Naive thymus-derived CD4-positive, alpha-beta T cell (primary cell): ENCODE data around the gene CBX7. TPM values are rescaled to one million over a fixed set of nuclear protein-coding genes. Genes with fewer than 3 reads are reported as not detected.
A peak's percentile ranks its signal among the peaks of the same experiment; 100 is the strongest.

ENCODE experiments used
- ATAC-seq: fragments of 150-1000 bp; cut with Tn5 transposase; 2 replicates; pipeline ENCODE4 v1.10.0; 2021; ENCODE audit warnings: mild to moderate bottlenecking, moderate library complexity
- CTCF ChIA-PET: fragments of 350-600 bp; sonication (Branson Sonifier 250); formaldehyde crosslinking; loops from one replicate; lab custom pipeline; 2021; ENCODE audit warnings: antibody characterized with exemption; lab: Charles Lee
- POLR2A ChIA-PET: fragments of 350-600 bp; sonication (Branson Sonifier 250); formaldehyde crosslinking; loops from one replicate; lab custom pipeline; 2021; ENCODE audit warnings: antibody characterized with exemption, inconsistent platforms; lab: Charles Lee
- DNase-seq, 9 donors: peaks; one replicate each; pipeline versions ENCODE4 v3.0.0 to v3.0.0-alpha.2; 2020 to 2022; ENCODE audit warnings: mixed read lengths in 1 of 9
- H3K27ac ChIP-seq: one replicate; pipeline ENCODE4 v1.7.0; 2013; ENCODE audit warnings: mild to moderate bottlenecking, low read depth, low read length, moderate library complexity
- H3K27me3 ChIP-seq, 2 donors: one replicate each; pipeline ENCODE4 v1.7.0; 2013; ENCODE audit warnings: low read length in 2 of 2, mild to moderate bottlenecking in 2 of 2, moderate library complexity in 2 of 2; ENCODE audit not compliant: control insufficient read depth in 2 of 2, insufficient read depth in 2 of 2
- H3K36me3 ChIP-seq, 3 experiments: 1 replicate in 2 of 3; 2 replicates in 1 of 3; pipeline ENCODE4 v1.7.0; 2013; ENCODE audit warnings: low read length in 3 of 3, mild to moderate bottlenecking in 3 of 3, moderate library complexity in 1 of 3; ENCODE audit not compliant: insufficient read depth in 3 of 3, control insufficient read depth in 2 of 3
- H3K4me1 ChIP-seq, 2 donors: one replicate each; pipeline ENCODE4 v1.7.0; 2013; ENCODE audit warnings: low read length in 2 of 2, mild to moderate bottlenecking in 2 of 2, moderate library complexity in 1 of 2; ENCODE audit not compliant: control insufficient read depth in 2 of 2, insufficient read depth in 2 of 2
- H3K4me3 ChIP-seq: 2 replicates; pipeline ENCODE4 v1.7.0; 2013; ENCODE audit warnings: mild to moderate bottlenecking, low read length
- H3K9me3 ChIP-seq, 3 experiments: 1 replicate in 2 of 3; 2 replicates in 1 of 3; pipeline ENCODE4 v1.7.0; 2013; ENCODE audit warnings: low read length in 3 of 3; ENCODE audit not compliant: control insufficient read depth in 2 of 3
- H3K27ac Mint-ChIP-seq, 9 donors: one replicate each; pipeline ENCODE4 v1.8.0; 2020 to 2022; ENCODE audit warnings: mixed read lengths in 9 of 9, mild to moderate bottlenecking in 8 of 9, moderate library complexity in 5 of 9, inconsistent platforms in 2 of 9
- H3K27me3 Mint-ChIP-seq, 5 donors: one replicate each; pipeline ENCODE4 v1.8.0; 2021 to 2022; ENCODE audit warnings: mixed read lengths in 5 of 5, mild to moderate bottlenecking in 1 of 5
- H3K36me3 Mint-ChIP-seq, 5 donors: one replicate each; pipeline ENCODE4 v1.8.0; 2020 to 2022; ENCODE audit warnings: mixed read lengths in 5 of 5, mild to moderate bottlenecking in 3 of 5, inconsistent platforms in 1 of 5
- H3K4me1 Mint-ChIP-seq, 7 donors: one replicate each; pipeline ENCODE4 v1.8.0; 2020 to 2022; ENCODE audit warnings: mixed read lengths in 7 of 7, mild to moderate bottlenecking in 3 of 7, inconsistent platforms in 1 of 7
- H3K4me3 Mint-ChIP-seq, 10 donors: one replicate each; pipeline ENCODE4 v1.8.0; 2020 to 2022; ENCODE audit warnings: mild to moderate bottlenecking in 10 of 10, mixed read lengths in 10 of 10, moderate library complexity in 6 of 10, inconsistent platforms in 2 of 10
- H3K9me3 Mint-ChIP-seq, 11 donors: one replicate each; pipeline ENCODE4 v1.8.0; 2020 to 2022; ENCODE audit warnings: mixed read lengths in 11 of 11, mild to moderate bottlenecking in 4 of 11, inconsistent platforms in 1 of 11, moderate library complexity in 1 of 11
- intact Hi-C, 2 donors: fragments of 100-400 bp; cut with micrococcal nuclease; formaldehyde crosslinking; loops; one replicate each; pipeline ENCODE4 v1.15.1; 2023
- polyA plus RNA-seq, 2 donors: library from polyadenylated mRNA; unstranded; fragments of 300-500 nt; fragmentation: Illumina TruSeq; gene quantifications; one replicate each; pipeline ENCODE4 v1.2.3, GENCODE V29; 2021
- total RNA-seq, 6 experiments: library from RNA in 5 of 6; stranded (reverse) in 5 of 6; gene quantifications; 1 replicate in 5 of 6; 2 replicates in 1 of 6; pipeline ENCODE4 v1.2.3 and lab custom pipeline; 2021 to 2026

The CBX7 gene
- total and polyA plus RNA-seq, 7 experiments from 2014 or later: 14.2 to 164 (median 74.9) TPM

GRCh38 chr22:39130152-39130704 lies 22.3 kb downstream of the CBX7 start:
- CTCF ChIA-PET: no interaction called here
- POLR2A ChIA-PET: no interaction called here
- peaks cover 0 to 13% (median 3%) of the 10 kb centered on the region in 5 donors for H3K36me3 Mint-ChIP-seq
- peaks cover 0 to 13% (median 0%) of the 10 kb centered on the region in 7 donors for H3K4me1 Mint-ChIP-seq
- H3K27me3 ChIP-seq: no peaks in the 10 kb centered on the region
- H3K36me3 ChIP-seq: peaks cover 0 to 47% (median 4%) of the 10 kb centered on the region in 3 experiments
- H3K27me3 Mint-ChIP-seq: no peaks in the 10 kb centered on the region
- H3K9me3 Mint-ChIP-seq: peaks cover 0 to 2% (median 0%) of the 10 kb centered on the region in 11 donors
- no peaks in the 10 kb centered on the region for H3K4me1 ChIP-seq
- H3K27ac Mint-ChIP-seq: peak overlapping the region in 1 of 9 donors; percentile 70
- no peak for ATAC-seq
- DNase-seq: no peak
- H3K4me3 ChIP-seq: no peak overlapping the region
- no peak overlapping the region for H3K4me3 Mint-ChIP-seq
- H3K9me3 ChIP-seq: no peaks in the 10 kb centered on the region
- intact Hi-C loops: no loop called here
- H3K27ac ChIP-seq: no peak overlapping the region

GRCh38 chr22:39129746-39130145 lies 22.7 kb downstream of the CBX7 start:
- ChIA-PET POLR2A (interaction anchor here (0.7 kb wide), 1 partner anchor 13 kb away, joined by 3 read pairs; no protein-coding TSS in a partner anchor), CTCF (interaction anchor here (0.7 kb wide), 1 partner anchor 21 kb away, joined by 3 read pairs; no protein-coding TSS in a partner anchor)
- ATAC-seq (no peak), DNase-seq (no peak)
- Histone ChIP-seq H3K4me1 (no peaks in the 10 kb centered on the region), H3K36me3 (peaks cover 0 to 45% (median 4%) of the 10 kb centered on the region in 3 experiments), H3K4me3 (no peak overlapping the region), H3K9me3 (no peaks in the 10 kb centered on the region), H3K27ac (no peak overlapping the region), H3K27me3 (no peaks in the 10 kb centered on the region)
- Mint-ChIP-seq H3K27ac (peak overlapping the region in 1 of 9 donors; percentile 47), H3K4me3 (no peak overlapping the region), H3K4me1 (peaks cover 0 to 13% (median 0%) of the 10 kb centered on the region in 7 donors), H3K27me3 (no peaks in the 10 kb centered on the region), H3K36me3 (peaks cover 0 to 13% (median 3%) of the 10 kb centered on the region in 5 donors), H3K9me3 (peaks cover 0 to 2% (median 0%) of the 10 kb centered on the region in 11 donors)
- intact Hi-C loops: no loop called here

- intact Hi-C loops: no loop called here
- H3K4me1 Mint-ChIP-seq: peaks cover 0 to 13% (median 0%) of the 10 kb centered on the region in 7 donors
- H3K4me3 ChIP-seq: no peak overlapping the region
- H3K36me3 ChIP-seq: peaks cover 0 to 41% (median 4%) of the 10 kb centered on the region in 3 experiments
- no peak overlapping the region for H3K4me3 Mint-ChIP-seq
- ATAC-seq (no peak), DNase-seq (no peak)
- CTCF ChIA-PET: interaction anchor here (0.7 kb wide), 1 partner anchor 22 kb away, joined by 3 read pairs; no protein-coding TSS in a partner anchor
- peak overlapping the region in 1 of 9 donors; percentile 73 for H3K27ac Mint-ChIP-seq
- no peaks in the 10 kb centered on the region for H3K27me3 Mint-ChIP-seq
- H3K4me1 ChIP-seq: no peaks in the 10 kb centered on the region
- POLR2A ChIA-PET: interaction anchor here (0.6 to 1.3 kb wide), 3 partner anchors 14 to 50 kb away, joined by 3 read pairs; no protein-coding TSS in a partner anchor
- H3K9me3 ChIP-seq: no peaks in the 10 kb centered on the region
- no peak overlapping the region for H3K27ac ChIP-seq
- H3K36me3 Mint-ChIP-seq: peaks cover 0 to 13% (median 3%) of the 10 kb centered on the region in 5 donors
- no peaks in the 10 kb centered on the region for H3K27me3 ChIP-seq
- peaks cover 0 to 2% (median 0%) of the 10 kb centered on the region in 11 donors for H3K9me3 Mint-ChIP-seq
Observed at GRCh38 chr22:39129081-39129480, 23.4 kb downstream of the CBX7 start.

GRCh38 chr22:39128508-39128907 lies 24.0 kb downstream of the CBX7 start:
- H3K4me3 Mint-ChIP-seq: no peak overlapping the region
- H3K27ac Mint-ChIP-seq: peak overlapping the region in 3 of 9 donors; percentile 21 to 67 (median 43)
- no peaks in the 10 kb centered on the region for H3K4me1 ChIP-seq
- no peaks in the 10 kb centered on the region for H3K9me3 ChIP-seq
- H3K36me3 Mint-ChIP-seq: peaks cover 0 to 13% (median 3%) of the 10 kb centered on the region in 5 donors
- no peak overlapping the region for H3K4me3 ChIP-seq
- no peaks in the 10 kb centered on the region for H3K27me3 Mint-ChIP-seq
- H3K4me1 Mint-ChIP-seq: peaks cover 0 to 10% (median 0%) of the 10 kb centered on the region in 7 donors
- intact Hi-C loops: no loop called here
- no peaks in the 10 kb centered on the region for H3K27me3 ChIP-seq
- DNase-seq: no peak
- POLR2A ChIA-PET: interaction anchor here (1.3 kb wide), 1 partner anchor 21 kb away, joined by 3 read pairs; no protein-coding TSS in a partner anchor
- no peak for ATAC-seq
- H3K27ac ChIP-seq: no peak overlapping the region
- CTCF ChIA-PET: no interaction called here
- H3K36me3 ChIP-seq: peaks cover 0 to 35% (median 4%) of the 10 kb centered on the region in 3 experiments
- H3K9me3 Mint-ChIP-seq: peaks cover 0 to 2% (median 0%) of the 10 kb centered on the region in 11 donors

- Mint-ChIP-seq H3K9me3 (peaks cover 0 to 2% (median 0%) of the 10 kb centered on the region in 11 donors), H3K27me3 (no peaks in the 10 kb centered on the region), H3K4me1 (peaks cover 0 to 13% (median 8%) of the 10 kb centered on the region in 7 donors), H3K4me3 (no peak overlapping the region), H3K36me3 (peaks cover 0 to 5% (median 0%) of the 10 kb centered on the region in 5 donors), H3K27ac (no peak overlapping the region)
- no peaks in the 10 kb centered on the region for H3K4me1 ChIP-seq
- no peaks in the 10 kb centered on the region for H3K9me3 ChIP-seq
- intact Hi-C loops: no loop called here
- no peaks in the 10 kb centered on the region for H3K27me3 ChIP-seq
- no peak overlapping the region for H3K27ac ChIP-seq
- no peak for DNase-seq
- no peak for ATAC-seq
- ChIA-PET CTCF (interaction anchor here (2.7 kb wide), 1 partner anchor 123 kb away, joined by 6 read pairs; no protein-coding TSS in a partner anchor), POLR2A (interaction anchor here (0.5 to 0.9 kb wide), 4 partner anchors 10 to 244 kb away, joined by 3 read pairs; no protein-coding TSS in a partner anchor)
- no peak overlapping the region for H3K4me3 ChIP-seq
- H3K36me3 ChIP-seq: peaks cover 0 to 6% (median 0%) of the 10 kb centered on the region in 3 experiments
Observed at GRCh38 chr22:39125622-39126021, 26.9 kb downstream of the CBX7 start.

- Histone ChIP-seq H3K36me3 (no peaks in the 10 kb centered on the region), H3K27ac (no peak overlapping the region), H3K4me3 (no peak overlapping the region), H3K4me1 (no peaks in the 10 kb centered on the region), H3K9me3 (no peaks in the 10 kb centered on the region), H3K27me3 (no peaks in the 10 kb centered on the region)
- intact Hi-C loops: no loop called here
- DNase-seq: no peak
- peak; percentile 34 for ATAC-seq
- Mint-ChIP-seq H3K27me3 (no peaks in the 10 kb centered on the region), H3K9me3 (peaks cover 0 to 2% (median 0%) of the 10 kb centered on the region in 11 donors), H3K36me3 (no peaks in the 10 kb centered on the region), H3K27ac (no peak overlapping the region), H3K4me1 (peaks cover 0 to 13% (median 8%) of the 10 kb centered on the region in 7 donors), H3K4me3 (no peak overlapping the region)
- POLR2A ChIA-PET: interaction anchor here (0.6 kb wide), 1 partner anchor 9 kb away, joined by 3 read pairs; no protein-coding TSS in a partner anchor
- CTCF ChIA-PET: interaction anchor here (0.7 to 2.7 kb wide), 3 partner anchors 116 to 192 kb away, joined by 3 to 6 read pairs (median 3); no protein-coding TSS in a partner anchor
Observed at GRCh38 chr22:39123751-39124581, 28.5 kb downstream of the CBX7 start.
